Esophagus muscularis mucosa (tissue), 4 donors: ENCODE results near the gene MAP4K4. TPM values are rescaled to one million over a fixed set of nuclear protein-coding genes. Genes with fewer than 3 reads are reported as not detected.

Experiments used
- DNase-seq: peaks from one replicate; pipeline ENCODE4 v3.0.0-alpha.2; 2017; ENCODE audit errors: extremely low spot score
- H3K27ac ChIP-seq, 4 donors: fragments of 200-600 bp; sonication (generic); replicated peaks in 1 of 4; 1 replicate in 3 of 4; 2 replicates in 1 of 4; pipeline ENCODE4 v1.5.1; 2016 to 2019; ENCODE audit warnings: mild to moderate bottlenecking in 1 of 4
- H3K27me3 ChIP-seq, 4 donors: fragments of 200-600 bp; sonication (generic); one replicate each; pipeline versions ENCODE4 v1.5.1 to v1.6.0; 2016 to 2019
- H3K36me3 ChIP-seq, 4 donors: fragments of 200-600 bp; sonication (generic); one replicate each; pipeline ENCODE4 v1.5.1; 2016 to 2019
- H3K4me1 ChIP-seq, 4 donors: fragments of 200-600 bp; sonication (generic); one replicate each; pipeline ENCODE4 v1.5.1; 2016 to 2019
- H3K4me3 ChIP-seq, 4 donors: fragments of 200-600 bp; sonication (generic); 1 replicate in 2 of 4; 2 replicates in 2 of 4; pipeline ENCODE4 v1.5.1; 2016 to 2019; ENCODE audit warnings: mild to moderate bottlenecking in 4 of 4, moderate library complexity in 1 of 4
- H3K9me3 ChIP-seq, 4 donors: fragments of 200-600 bp; sonication (generic); 1 replicate in 3 of 4; 2 replicates in 1 of 4; pipeline ENCODE4 v1.5.1; 2016 to 2019
- EP300 ChIP-seq: sonication (generic); formaldehyde crosslinking; IDR thresholded peaks from one replicate; pipeline ENCODE4 v1.6.1; 2017; ENCODE audit warnings: antibody characterized with exemption
- POLR2A ChIP-seq: fragments of 450-650 bp; IDR thresholded peaks from one replicate; pipeline ENCODE4 v1.6.1; 2017; ENCODE audit warnings: antibody characterized with exemption, moderate library complexity, mild to moderate bottlenecking, low read depth
- POLR2AphosphoS5 ChIP-seq, 2 donors: sonication (generic); formaldehyde crosslinking; IDR thresholded peaks; one replicate each; pipeline ENCODE4 v1.6.1; 2017; ENCODE audit warnings: antibody characterized with exemption in 2 of 2
- WGBS: methylation state at CpG from one replicate; pipeline ENCODE4 v1.1.5; 2018; 5-methylcytosine and 5-hydroxymethylcytosine counted together
- intact Hi-C: fragments of 100-400 bp; cut with DNase I; formaldehyde crosslinking; loops from one replicate; pipeline ENCODE4 v1.15.1; 2023
- total RNA-seq, 4 donors: library from RNA; depleted of rRNA; stranded (reverse); fragments of >200 nt; gene quantifications; one replicate each; pipeline versions ENCODE4 v1.1.0 to v1.2.1, GENCODE V29; 2016
- TF ChIP-seq, protein P1 (sequence below), 3 experiments: fragments of 200-600 bp in 2 of 3; fragments of 450-650 bp in 1 of 3; sonication (generic) in 2 of 3; IDR thresholded peaks; one replicate each; pipeline ENCODE4 v1.5.1; 2017 to 2019; ENCODE audit warnings: antibody characterized with exemption in 3 of 3, mild to moderate bottlenecking in 2 of 3, moderate library complexity in 1 of 3

MAP4K4 gene
- total RNA-seq, 4 donors from 2014 or later, result 37.8 to 59.0 (median 51.7) TPM

DNA sequence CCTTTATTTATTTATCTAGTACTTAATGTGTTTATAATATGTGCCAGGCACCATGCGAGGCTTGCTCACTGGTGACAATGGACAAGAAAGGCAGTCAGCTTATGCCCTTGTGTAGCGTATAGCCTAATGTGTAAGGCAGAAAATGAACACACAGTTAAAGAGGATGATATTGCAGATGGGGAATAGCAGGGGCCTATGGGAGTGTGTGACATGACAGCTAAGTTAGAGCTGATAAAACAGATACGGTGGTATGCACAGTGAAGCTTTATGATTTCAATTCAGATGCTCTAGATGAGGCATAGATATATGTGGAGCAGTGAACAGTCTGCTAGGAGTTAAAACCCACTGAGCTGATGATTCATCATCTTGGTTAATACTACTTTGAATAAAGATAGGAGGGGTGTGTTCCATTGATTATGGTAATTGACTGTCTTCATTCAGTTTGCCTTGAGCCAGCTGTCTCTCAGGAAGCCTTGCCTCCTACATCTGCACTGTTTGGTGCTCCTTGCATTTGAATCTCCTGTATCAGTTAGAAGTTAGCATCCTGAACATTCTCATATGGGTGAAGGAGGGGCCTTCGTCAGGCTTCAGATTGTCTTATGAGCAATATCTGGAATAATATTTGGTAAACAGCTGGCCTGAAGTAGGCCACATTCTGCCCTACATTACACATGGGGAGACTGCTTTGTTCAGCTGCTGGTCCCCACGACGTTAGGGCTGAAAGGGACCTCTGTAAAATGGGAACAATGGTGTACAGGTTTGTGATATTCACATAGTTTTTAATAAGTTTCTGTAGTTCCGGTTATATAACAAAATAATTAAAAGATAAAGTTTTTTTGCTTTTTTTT, 13.2 kb downstream of the MAP4K4 start:
- Histone ChIP-seq H3K27ac (peak overlapping the region in 1 of 4 donors; percentile 21), H3K9me3 (no peaks in the 10 kb centered on the region), H3K36me3 (no peaks in the 10 kb centered on the region), H3K27me3 (no peaks in the 10 kb centered on the region), H3K4me3 (no peak overlapping the region), H3K4me1 (peaks cover 44 to 77% (median 60%) of the 10 kb centered on the region in 4 donors)
- DNase-seq, result no peak
- 60% methylated on average over 7 of the region's 7 CpGs for WGBS
- intact Hi-C loops, result no loop called here
- TF ChIP-seq POLR2A, result no peak
- TF ChIP-seq EP300, result no peak
- TF ChIP-seq, protein P1, sequence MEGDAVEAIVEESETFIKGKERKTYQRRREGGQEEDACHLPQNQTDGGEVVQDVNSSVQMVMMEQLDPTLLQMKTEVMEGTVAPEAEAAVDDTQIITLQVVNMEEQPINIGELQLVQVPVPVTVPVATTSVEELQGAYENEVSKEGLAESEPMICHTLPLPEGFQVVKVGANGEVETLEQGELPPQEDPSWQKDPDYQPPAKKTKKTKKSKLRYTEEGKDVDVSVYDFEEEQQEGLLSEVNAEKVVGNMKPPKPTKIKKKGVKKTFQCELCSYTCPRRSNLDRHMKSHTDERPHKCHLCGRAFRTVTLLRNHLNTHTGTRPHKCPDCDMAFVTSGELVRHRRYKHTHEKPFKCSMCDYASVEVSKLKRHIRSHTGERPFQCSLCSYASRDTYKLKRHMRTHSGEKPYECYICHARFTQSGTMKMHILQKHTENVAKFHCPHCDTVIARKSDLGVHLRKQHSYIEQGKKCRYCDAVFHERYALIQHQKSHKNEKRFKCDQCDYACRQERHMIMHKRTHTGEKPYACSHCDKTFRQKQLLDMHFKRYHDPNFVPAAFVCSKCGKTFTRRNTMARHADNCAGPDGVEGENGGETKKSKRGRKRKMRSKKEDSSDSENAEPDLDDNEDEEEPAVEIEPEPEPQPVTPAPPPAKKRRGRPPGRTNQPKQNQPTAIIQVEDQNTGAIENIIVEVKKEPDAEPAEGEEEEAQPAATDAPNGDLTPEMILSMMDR (IDR thresholded peaks at IDR 0.05), result no peak
- TF ChIP-seq POLR2AphosphoS5 (IDR thresholded peaks at IDR 0.05), result no peak

- Histone ChIP-seq H3K9me3 (no peaks in the 10 kb centered on the region), H3K4me1 (peaks cover 31 to 68% (median 44%) of the 10 kb centered on the region in 4 donors), H3K36me3 (no peaks in the 10 kb centered on the region), H3K27ac (no peak overlapping the region), H3K4me3 (no peak overlapping the region), H3K27me3 (no peaks in the 10 kb centered on the region)
- no peak for DNase-seq
- intact Hi-C loops, result no loop called here
- 74% methylated on average over 3 of the region's 3 CpGs for WGBS
- no peak for TF ChIP-seq POLR2A
- TF ChIP-seq EP300, result no peak
- no peak for TF ChIP-seq POLR2AphosphoS5 (IDR thresholded peaks at IDR 0.05)
- TF ChIP-seq, protein P1 (IDR thresholded peaks at IDR 0.05), result no peak
Observed at GRCh38 chr2:101714118-101714517, 16.6 kb downstream of the MAP4K4 start.

- peaks cover 12 to 55% (median 23%) of the 10 kb centered on the region in 4 donors for H3K4me1 ChIP-seq
- no peaks in the 10 kb centered on the region for H3K9me3 ChIP-seq
- WGBS, result 92% methylated on average over 9 of the region's 9 CpGs
- H3K27ac ChIP-seq, result no peak overlapping the region
- H3K27me3 ChIP-seq, result no peaks in the 10 kb centered on the region
- no peak for DNase-seq
- no peak for TF ChIP-seq POLR2AphosphoS5 (IDR thresholded peaks at IDR 0.05)
- TF ChIP-seq EP300, result no peak
- no peak for TF ChIP-seq POLR2A
- TF ChIP-seq, protein P1 (IDR thresholded peaks at IDR 0.05), result no peak
- intact Hi-C loops, result no loop called here
- no peaks in the 10 kb centered on the region for H3K36me3 ChIP-seq
- H3K4me3 ChIP-seq, result no peak overlapping the region
Observed at GRCh38 chr2:101717071-101717845, 19.8 kb downstream of the MAP4K4 start.

DNA sequence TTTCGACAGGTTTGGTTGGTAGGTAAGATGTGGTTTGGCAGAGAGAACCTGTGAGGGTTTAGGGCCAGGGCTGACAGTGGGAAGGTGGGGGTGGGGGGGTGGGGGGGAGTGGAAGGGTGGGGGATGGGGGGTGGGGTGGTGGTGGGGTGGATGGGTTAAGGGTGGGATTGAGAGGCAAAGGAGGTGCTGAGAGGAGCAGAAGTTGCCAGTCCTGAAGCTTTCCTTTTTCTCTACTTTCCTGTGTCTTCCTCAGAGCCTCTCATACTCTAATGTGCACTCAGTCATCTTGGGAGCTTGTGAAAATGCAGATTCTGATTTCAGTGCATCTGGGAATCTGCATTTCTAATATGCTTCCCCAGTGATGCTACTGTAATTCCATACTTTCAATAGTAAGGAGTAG, 21.0 kb downstream of the MAP4K4 start:
- intact Hi-C loops, result no loop called here
- H3K4me1 ChIP-seq, result peaks cover 16 to 51% (median 24%) of the 10 kb centered on the region in 4 donors

More for the DNA sequence above, 21.0 kb downstream of the MAP4K4 start:
- DNase-seq, result peak; percentile 21
- Histone ChIP-seq H3K36me3 (no peaks in the 10 kb centered on the region), H3K4me3 (no peak overlapping the region), H3K9me3 (no peaks in the 10 kb centered on the region), H3K27me3 (no peaks in the 10 kb centered on the region), H3K27ac (no peak overlapping the region)
- WGBS, result 100% methylated on average over 1 of the region's 1 CpG
- TF ChIP-seq, protein P1 (IDR thresholded peaks at IDR 0.05), result no peak
- no peak for TF ChIP-seq POLR2A
- TF ChIP-seq POLR2AphosphoS5 (IDR thresholded peaks at IDR 0.05), result no peak
- TF ChIP-seq EP300, result no peak
